Erythroblast (primary cell): ENCODE results near the gene NFASC.

Experiments used
- GATA1 ChIP-seq: IDR thresholded peaks from 2 replicates; pipeline ENCODE4 v1.6.1; 2011; ENCODE audit warnings: low read depth, mild to moderate bottlenecking, control low read depth, low read length, moderate library complexity
- POLR2A ChIP-seq: IDR thresholded peaks from 2 replicates; pipeline ENCODE4 v1.6.1; 2011; ENCODE audit warnings: mild to moderate bottlenecking, low read length

- no peak for TF ChIP-seq POLR2A
- no peak for TF ChIP-seq GATA1
Measured at GRCh38 chr1:204888294-204888693, 17.6 kb downstream of the NFASC start.
